GM12872 (cell line): ENCODE data around the gene GSTM2.

ENCODE experiments used
- TF ChIP-seq, protein P1 (sequence below): IDR thresholded peaks from 3 replicates; pipeline ENCODE4 v1.5.1; 2011; ENCODE audit warnings: low read depth, mild to moderate bottlenecking, low read length, moderate library complexity; ENCODE audit not compliant: insufficient read depth

GSTM2 gene

DNA sequence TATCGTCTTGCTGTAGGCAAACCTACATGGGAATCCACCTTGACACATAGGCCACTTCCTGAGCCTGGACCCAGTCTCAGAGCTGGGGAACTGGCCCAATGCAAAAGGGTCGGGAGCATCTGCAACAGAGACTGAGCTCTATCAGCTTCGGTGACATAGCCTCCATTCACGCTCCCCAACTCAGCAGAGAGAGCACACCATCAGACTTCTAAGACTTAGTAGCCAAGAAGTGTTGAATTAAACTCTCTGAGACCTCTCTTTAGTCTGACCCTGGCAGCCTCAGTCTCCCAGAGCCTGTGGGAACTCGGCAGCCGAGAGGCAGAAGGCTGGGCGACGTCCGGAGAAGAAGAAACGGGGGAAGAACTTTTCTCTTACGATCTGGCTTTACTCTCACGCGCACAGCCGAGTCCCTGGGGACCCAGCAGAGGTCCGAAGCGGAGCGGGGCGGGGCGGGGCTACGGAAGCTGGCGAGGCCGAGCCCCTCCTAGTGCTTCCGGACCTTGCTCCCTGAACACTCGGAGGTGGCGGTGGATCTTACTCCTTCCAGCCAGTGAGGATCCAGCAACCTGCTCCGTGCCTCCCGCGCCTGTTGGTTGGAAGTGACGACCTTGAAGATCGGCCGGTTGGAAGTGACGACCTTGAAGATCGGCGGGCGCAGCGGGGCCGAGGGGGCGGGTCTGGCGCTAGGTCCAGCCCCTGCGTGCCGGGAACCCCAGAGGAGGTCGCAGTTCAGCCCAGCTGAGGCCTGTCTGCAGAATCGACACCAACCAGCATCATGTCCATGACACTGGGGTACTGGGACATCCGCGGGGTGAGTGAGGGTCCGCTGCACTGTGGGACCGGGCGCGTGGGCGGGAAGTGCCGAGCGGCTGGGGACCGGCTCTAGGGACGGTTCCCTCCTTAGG is 12.0 kb upstream of the GSTM2 start, which contains the start of gene GSTM4:
Gene GSTM4, plus strand, starts transcription at position 485 of the 905 bp plus-strand sequence. Its CDS starts 291 bp downstream, at position 776.
- TF ChIP-seq, protein P1, sequence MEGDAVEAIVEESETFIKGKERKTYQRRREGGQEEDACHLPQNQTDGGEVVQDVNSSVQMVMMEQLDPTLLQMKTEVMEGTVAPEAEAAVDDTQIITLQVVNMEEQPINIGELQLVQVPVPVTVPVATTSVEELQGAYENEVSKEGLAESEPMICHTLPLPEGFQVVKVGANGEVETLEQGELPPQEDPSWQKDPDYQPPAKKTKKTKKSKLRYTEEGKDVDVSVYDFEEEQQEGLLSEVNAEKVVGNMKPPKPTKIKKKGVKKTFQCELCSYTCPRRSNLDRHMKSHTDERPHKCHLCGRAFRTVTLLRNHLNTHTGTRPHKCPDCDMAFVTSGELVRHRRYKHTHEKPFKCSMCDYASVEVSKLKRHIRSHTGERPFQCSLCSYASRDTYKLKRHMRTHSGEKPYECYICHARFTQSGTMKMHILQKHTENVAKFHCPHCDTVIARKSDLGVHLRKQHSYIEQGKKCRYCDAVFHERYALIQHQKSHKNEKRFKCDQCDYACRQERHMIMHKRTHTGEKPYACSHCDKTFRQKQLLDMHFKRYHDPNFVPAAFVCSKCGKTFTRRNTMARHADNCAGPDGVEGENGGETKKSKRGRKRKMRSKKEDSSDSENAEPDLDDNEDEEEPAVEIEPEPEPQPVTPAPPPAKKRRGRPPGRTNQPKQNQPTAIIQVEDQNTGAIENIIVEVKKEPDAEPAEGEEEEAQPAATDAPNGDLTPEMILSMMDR = no peak

DNA sequence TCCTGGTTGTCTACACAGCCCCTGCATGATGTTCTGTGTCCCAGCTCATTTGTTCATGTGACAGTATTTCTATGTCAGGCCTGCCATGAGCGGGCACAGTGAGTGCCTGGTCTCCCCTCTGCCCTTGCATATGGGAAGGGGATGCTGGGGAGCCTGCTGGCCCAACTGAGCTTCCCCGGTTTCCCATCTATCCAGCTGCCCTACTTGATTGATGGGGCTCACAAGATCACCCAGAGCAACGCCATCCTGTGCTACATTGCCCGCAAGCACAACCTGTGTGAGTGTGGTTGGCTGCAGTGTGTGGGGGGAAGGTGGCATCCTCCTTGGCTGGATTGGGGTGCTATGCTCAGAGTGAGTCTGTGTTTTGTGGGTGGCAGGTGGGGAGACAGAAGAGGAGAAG is 10.5 kb upstream of the GSTM2 start:
- TF ChIP-seq, protein P1 = no peak

DNA sequence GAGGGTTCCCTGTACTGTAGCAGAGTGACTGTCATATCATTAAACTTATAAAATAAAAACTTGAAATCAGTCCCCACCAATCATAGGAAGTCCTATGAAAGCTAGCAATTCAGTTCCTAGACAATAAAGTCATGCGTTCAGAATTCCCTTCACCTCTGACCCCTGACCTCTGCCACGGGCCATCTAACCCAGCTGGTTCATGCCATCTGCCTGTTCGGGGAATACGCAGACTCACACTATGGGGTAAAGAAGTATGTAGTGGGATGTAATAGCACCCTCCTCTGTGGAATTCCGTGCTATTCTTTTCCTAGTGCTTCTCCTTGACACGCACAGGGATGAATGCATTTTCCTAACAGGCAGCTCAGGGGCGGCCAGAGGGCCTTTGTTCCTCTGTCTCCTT is 9.9 kb upstream of the GSTM2 start:
- TF ChIP-seq, protein P1 = no peak

DNA sequence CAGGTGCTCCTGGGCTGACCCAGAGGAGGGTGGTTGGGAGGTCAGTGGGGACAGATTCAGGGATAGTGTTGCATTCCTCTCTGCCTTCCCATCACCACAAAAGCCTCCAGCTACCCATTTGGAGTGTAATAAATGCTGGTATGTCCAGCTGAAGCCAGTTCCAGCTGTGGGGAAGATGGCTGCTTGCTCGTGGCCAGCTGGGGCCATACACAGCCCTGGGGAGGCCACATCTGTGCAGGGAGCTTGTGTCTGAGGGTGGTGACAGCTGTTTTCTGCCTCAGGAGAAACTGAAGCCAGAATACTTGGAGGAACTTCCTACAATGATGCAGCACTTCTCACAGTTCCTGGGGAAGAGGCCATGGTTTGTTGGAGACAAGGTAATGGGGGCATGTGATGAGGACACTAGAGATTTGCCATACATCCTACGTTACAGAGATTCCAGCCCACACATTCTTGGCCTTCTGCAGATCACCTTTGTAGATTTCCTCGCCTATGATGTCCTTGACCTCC is 9.3 kb upstream of the GSTM2 start:
- TF ChIP-seq, protein P1 = no peak

DNA sequence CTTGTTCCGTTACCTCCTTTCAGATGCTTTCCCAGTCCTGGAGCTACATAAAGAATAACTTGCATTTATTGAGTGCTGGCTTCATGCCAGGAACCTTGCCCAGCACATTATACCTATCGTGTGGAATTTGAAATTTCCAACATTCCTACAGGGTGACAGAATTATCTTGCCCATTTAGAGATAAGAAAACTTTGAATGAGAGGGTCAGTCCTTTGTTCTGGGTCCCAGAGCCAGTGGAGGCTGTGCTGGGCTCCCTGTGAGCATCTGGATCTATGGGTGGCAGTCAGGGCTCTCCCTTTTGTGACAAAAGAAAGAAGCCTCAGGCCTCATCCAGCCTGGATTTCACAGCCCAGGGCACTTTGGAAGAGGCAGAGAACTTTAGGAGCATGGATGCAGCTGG is 8.7 kb upstream of the GSTM2 start:
- TF ChIP-seq, protein P1 = no peak

DNA sequence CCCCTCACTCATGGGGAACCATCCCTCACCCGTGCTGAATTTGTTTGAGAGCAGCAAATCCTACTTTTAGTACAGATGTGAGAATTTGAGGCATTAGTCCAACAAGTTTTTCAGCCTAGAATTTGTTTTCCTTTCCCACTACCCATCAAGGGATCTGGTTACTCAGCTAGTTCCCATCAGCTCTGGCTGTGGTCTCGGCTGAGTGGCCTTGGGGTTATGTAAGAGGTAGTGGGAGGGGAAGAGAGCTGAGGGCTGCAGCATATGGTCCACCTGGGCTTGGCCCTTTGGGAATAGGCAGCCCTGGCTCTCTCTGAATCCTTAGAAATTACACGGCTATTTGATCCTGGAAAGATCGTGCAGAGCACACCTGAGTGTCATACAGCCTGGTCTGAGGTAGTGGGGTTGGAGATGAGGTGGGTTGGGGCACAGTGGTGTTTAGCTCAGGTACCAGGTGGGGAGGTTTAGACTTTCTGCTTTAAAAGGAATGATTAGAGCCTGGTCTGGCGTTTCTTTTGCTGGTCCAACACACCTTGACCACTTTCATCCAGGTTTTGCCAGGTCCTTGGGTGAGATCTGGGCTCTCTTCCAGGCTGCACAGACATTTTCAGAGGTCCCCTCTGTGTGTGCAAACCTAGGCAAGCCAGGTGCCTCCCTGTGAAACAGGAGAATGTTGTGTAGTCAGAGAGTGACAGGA is 7.7 kb upstream of the GSTM2 start:
- TF ChIP-seq, protein P1 = no peak

DNA sequence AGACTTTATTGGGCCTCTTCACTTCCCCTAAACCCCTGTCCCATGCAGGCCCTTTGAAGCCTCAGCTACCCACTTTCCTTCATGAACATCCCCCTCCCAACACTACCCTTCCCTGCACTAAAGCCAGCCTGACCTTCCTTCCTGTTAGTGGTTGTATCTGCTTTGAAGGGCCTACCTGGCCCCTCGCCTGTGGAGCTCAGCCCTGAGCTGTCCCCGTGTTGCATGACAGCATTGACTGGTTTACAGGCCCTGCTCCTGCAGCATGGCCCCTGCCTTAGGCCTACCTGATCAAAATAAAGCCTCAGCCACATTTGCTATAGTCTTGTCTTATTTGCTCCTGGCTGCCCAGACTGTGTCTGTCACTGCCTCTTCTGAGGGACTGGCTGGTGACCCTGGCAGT is 6.5 kb upstream of the GSTM2 start:
- TF ChIP-seq, protein P1 = no peak
